Activated T-helper 1 cell treated with Interleukin-2 at 50 U/mL for 16 hours (primary cell): ENCODE results near the gene KRTAP5-10.
"Not testable (repeated sequence)": the region's sequence is repeated elsewhere in the genome, so short reads cannot be mapped to it uniquely, and the experiment has no call there.

Experiments
- DNase-seq: peaks from one replicate; pipeline ENCODE4 v3.0.0-alpha.2; 2020; ENCODE audit warnings: low read depth

The KRTAP5-10 gene

GRCh38 chr11:71572811-71573210, 7.4 kb downstream of the KRTAP5-10 start:
- no peak for DNase-seq

GRCh38 chr11:71574418-71574817, 9.1 kb downstream of the KRTAP5-10 start:
- no peak for DNase-seq

- no peak for DNase-seq
Observed at GRCh38 chr11:71575723-71576424, 10.5 kb downstream of the KRTAP5-10 start.

GRCh38 chr11:71576688-71577465, 11.5 kb downstream of the KRTAP5-10 start:
- not testable (repeated sequence) for DNase-seq

GRCh38 chr11:71577469-71578004, 12.2 kb downstream of the KRTAP5-10 start:
- no peak for DNase-seq

- not testable (repeated sequence) for DNase-seq
Observed at GRCh38 chr11:71579513-71579912, 14.2 kb downstream of the KRTAP5-10 start.

- no peak for DNase-seq
Observed at GRCh38 chr11:71580057-71581003, 15.0 kb downstream of the KRTAP5-10 start.

- DNase-seq, result no peak
Observed at GRCh38 chr11:71581826-71582225, 16.5 kb downstream of the KRTAP5-10 start.

GRCh38 chr11:71582309-71582895, 17.0 kb downstream of the KRTAP5-10 start, which contains the start of gene KRTAP5-11:
KRTAP5-11 (minus strand) TSS chr11:71582875; CDS start chr11:71582837, 38 bp downstream.
- no peak for DNase-seq

GRCh38 chr11:71582969-71583368, 17.6 kb downstream of the KRTAP5-10 start:
- not testable (repeated sequence) for DNase-seq

- not testable (repeated sequence) for DNase-seq
Observed at GRCh38 chr11:71585673-71586072, 20.3 kb downstream of the KRTAP5-10 start.

- not testable (repeated sequence) for DNase-seq
Observed at GRCh38 chr11:71588314-71588713, 23.0 kb downstream of the KRTAP5-10 start.

- DNase-seq, result not testable (repeated sequence)
Observed at GRCh38 chr11:71588822-71589545, 23.6 kb downstream of the KRTAP5-10 start.

- DNase-seq, result not testable (repeated sequence)
Observed at GRCh38 chr11:71589546-71589920, 24.2 kb downstream of the KRTAP5-10 start.

- not testable (repeated sequence) for DNase-seq
Observed at GRCh38 chr11:71603221-71603620, 37.9 kb downstream of the KRTAP5-10 start.

- not testable (repeated sequence) for DNase-seq
Observed at GRCh38 chr11:71604798-71605488, 39.6 kb downstream of the KRTAP5-10 start.

GRCh38 chr11:71606853-71607519, 41.6 kb downstream of the KRTAP5-10 start:
- DNase-seq, result not testable (repeated sequence)

GRCh38 chr11:71607520-71608216, 42.3 kb downstream of the KRTAP5-10 start:
- DNase-seq, result not testable (repeated sequence)

- not testable (repeated sequence) for DNase-seq
Observed at GRCh38 chr11:71608272-71608671, 42.9 kb downstream of the KRTAP5-10 start.
